C4-2B (cell line): ENCODE measurements around the gene CD99.

ENCODE experiments used
- ZFX ChIP-seq: fragments of 450-650 bp; IDR thresholded peaks from 2 replicates; pipeline ENCODE4 v1.6.1; 2017
- TF ChIP-seq, protein P1 (sequence below): fragments of 450-650 bp; conservative IDR thresholded peaks from 2 replicates; pipeline ENCODE4 v1.5.1; 2017; ENCODE audit warnings: mild to moderate bottlenecking

GRCh38 chrX:2705046-2705832 is 14.1 kb downstream of the CD99 start:
- TF ChIP-seq, protein P1, sequence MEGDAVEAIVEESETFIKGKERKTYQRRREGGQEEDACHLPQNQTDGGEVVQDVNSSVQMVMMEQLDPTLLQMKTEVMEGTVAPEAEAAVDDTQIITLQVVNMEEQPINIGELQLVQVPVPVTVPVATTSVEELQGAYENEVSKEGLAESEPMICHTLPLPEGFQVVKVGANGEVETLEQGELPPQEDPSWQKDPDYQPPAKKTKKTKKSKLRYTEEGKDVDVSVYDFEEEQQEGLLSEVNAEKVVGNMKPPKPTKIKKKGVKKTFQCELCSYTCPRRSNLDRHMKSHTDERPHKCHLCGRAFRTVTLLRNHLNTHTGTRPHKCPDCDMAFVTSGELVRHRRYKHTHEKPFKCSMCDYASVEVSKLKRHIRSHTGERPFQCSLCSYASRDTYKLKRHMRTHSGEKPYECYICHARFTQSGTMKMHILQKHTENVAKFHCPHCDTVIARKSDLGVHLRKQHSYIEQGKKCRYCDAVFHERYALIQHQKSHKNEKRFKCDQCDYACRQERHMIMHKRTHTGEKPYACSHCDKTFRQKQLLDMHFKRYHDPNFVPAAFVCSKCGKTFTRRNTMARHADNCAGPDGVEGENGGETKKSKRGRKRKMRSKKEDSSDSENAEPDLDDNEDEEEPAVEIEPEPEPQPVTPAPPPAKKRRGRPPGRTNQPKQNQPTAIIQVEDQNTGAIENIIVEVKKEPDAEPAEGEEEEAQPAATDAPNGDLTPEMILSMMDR, result no peak
- TF ChIP-seq ZFX, result no peak
